NCI-H2227 (cell line): ENCODE results near the gene MGME1.

Experiments
- DNase-seq: peaks from one replicate; lab custom pipeline; 2025; ENCODE audit not compliant: unreplicated experiment; lab: John Stamatoyannopoulos, UW

Gene MGME1

GRCh38 chr20:17940224-17940971 is 28.4 kb upstream of the MGME1 start:
- no peak for DNase-seq

GRCh38 chr20:17941087-17941825 is 27.6 kb upstream of the MGME1 start:
- no peak for DNase-seq

- no peak for DNase-seq
These were observed 27.0 kb upstream of the MGME1 start for GRCh38 chr20:17941826-17942196.

GRCh38 chr20:17943343-17943742 is 25.5 kb upstream of the MGME1 start:
- no peak for DNase-seq

- no peak for DNase-seq
These were observed 23.9 kb upstream of the MGME1 start for GRCh38 chr20:17944854-17945474.

GRCh38 chr20:17946040-17946439 is 22.8 kb upstream of the MGME1 start:
- DNase-seq = no peak

- DNase-seq = no peak
These were observed 22.0 kb upstream of the MGME1 start for GRCh38 chr20:17946572-17947473.

GRCh38 chr20:17947474-17947815 is 21.4 kb upstream of the MGME1 start:
- no peak for DNase-seq

- DNase-seq = no peak
These were observed 20.4 kb upstream of the MGME1 start for GRCh38 chr20:17948442-17948841.

GRCh38 chr20:17949899-17950298 is 18.9 kb upstream of the MGME1 start:
- DNase-seq = no peak

GRCh38 chr20:17950670-17951069 is 18.1 kb upstream of the MGME1 start:
- no peak for DNase-seq

- DNase-seq = no peak
These were observed 17.5 kb upstream of the MGME1 start for GRCh38 chr20:17951323-17951722.

- no peak for DNase-seq
These were observed 15.8 kb upstream of the MGME1 start for GRCh38 chr20:17952692-17953684.

GRCh38 chr20:17953935-17954334 is 14.9 kb upstream of the MGME1 start:
- DNase-seq = no peak

- DNase-seq = no peak
These were observed 13.5 kb upstream of the MGME1 start for GRCh38 chr20:17955302-17955701.

- DNase-seq = no peak
These were observed 12.6 kb upstream of the MGME1 start for GRCh38 chr20:17956099-17956685.

- DNase-seq = no peak
These were observed 11.1 kb upstream of the MGME1 start for GRCh38 chr20:17957505-17958363.

GRCh38 chr20:17958373-17959256 is 10.2 kb upstream of the MGME1 start:
- no peak for DNase-seq
